Measurements from ENCODE around the gene SLC2A4.
A peak's percentile ranks its signal among the peaks of the same experiment; 100 is the strongest.

The SLC2A4 gene

DNA sequence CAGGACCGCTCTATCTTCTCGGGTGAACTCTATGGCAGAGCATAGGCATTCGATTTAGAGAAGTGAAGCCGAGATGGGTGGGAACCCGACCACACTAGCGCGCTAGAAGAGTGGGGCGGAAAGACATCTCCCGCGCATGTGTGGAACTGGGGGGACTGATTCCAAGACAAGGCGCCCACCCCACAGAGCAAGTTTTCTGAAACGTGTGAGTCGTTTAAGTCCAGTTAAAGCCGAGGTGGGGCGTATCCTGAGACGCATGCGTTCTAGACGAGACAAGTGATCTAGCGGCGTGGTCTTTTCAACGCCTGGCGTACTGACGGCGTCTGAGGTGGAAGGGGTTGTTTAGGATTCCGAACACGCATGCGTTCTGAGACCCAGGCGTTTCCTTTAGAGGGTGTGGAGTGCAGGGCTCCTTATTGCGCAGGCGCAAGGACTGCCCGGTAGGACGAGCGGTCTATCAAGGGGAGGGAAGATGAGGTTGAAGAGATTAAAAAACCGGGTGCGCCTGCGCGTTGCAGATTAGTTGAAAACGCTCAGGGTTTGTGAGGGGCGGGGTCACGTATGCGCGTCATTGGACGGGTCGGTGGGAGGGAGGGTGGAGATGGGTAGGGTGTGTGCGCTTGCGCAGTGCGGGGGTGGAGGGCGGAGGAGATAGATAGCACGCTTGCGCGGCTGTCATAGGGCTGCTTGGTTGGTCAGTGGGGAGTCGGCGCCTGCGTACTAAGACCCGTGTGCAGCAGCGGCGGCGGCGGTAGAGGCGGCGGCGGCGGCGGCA is 25.6 kb downstream of the SLC2A4 start, which contains the start of gene EIF5A:
Gene EIF5A (plus strand): TSS at position 718 of the 775 bp plus-strand sequence. CDS start 2,008 bp downstream, outside the sequence.
- peak; percentile 100 for DNase-seq (ENCODE audit: low read depth in 2 of 2)

DNA sequence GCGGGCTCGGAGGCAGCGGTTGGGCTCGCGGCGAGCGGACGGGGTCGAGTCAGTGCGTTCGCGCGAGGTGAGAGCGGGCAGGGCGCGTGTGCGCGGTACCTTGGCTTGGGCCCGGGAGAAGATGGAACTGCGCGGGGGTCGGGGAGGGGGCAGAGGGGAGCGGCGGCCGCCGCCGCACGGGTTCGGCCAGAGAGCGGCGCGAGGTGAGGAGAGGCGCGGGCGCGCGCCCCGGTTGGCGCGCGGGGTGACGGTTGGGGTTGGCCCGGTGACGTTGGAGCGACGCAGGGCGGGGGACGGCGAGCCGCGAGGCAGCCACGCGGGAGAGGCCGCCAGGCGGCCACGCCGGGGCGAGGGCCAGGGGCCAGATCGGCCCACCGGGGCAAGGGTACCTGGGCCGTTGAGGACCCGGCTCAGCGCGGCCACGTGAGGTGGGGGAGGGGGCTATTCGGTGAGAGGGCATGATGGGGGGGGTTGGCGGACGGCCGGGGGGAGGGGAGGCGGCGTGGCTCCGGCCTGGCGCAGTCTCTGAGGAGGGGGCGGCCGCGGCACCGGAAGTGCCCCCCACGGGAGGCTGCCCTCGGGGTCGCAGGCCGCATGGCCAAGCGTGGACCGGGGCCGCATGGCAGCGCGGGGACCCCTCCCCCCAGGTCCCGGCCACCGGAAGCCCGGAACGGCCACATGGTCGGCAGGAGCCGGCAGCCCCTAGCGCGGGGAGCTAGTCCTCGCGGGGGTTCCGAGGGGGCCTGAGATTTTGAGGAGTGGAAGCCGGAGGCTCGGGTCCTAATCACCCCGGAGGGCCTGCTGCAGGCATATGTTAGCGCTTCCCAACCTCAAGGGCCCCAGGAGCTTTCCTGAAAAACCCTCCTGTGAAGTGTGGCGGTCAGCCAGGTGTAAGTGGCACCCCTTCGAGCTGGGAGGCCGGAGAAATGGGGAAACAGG is 26.4 kb downstream of the SLC2A4 start:
- DNase-seq (ENCODE audit: low read depth in 2 of 2) = peak in 1 of 2 donors; percentile 17

- DNase-seq (ENCODE audit: low read depth in 2 of 2) = peak; percentile 66 to 67
Observed at GRCh38 chr17:7308625-7309433, 27.3 kb downstream of the SLC2A4 start.

- DNase-seq (ENCODE audit: low read depth in 2 of 2) = no peak
Observed at GRCh38 chr17:7309628-7310027, 28.1 kb downstream of the SLC2A4 start.

DNA sequence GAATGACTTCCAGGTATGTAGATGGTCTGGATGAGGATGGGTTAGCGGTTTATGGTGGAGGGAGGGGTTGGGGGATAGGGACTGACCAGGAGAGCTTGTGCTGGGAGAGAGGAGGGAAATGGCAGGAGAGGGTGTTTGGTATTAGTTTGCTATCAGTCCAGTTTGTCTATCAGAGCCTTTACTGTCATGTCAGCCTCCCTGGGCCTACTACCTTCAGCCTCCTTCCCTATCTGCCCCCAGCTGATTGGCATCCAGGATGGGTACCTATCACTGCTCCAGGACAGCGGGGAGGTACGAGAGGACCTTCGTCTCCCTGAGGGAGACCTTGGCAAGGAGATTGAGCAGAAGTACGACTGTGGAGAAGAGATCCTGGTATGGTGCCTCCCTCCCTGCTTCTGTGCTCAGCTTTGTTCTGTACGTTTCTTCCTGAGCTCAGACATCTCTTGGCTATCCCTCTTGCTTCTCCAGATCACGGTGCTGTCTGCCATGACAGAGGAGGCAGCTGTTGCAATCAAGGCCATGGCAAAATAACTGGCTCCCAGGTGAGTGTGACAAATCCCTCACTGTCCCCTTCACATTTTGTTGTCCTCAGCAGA is 29.7 kb downstream of the SLC2A4 start:
- DNase-seq (ENCODE audit: low read depth in 2 of 2) = no peak

DNA sequence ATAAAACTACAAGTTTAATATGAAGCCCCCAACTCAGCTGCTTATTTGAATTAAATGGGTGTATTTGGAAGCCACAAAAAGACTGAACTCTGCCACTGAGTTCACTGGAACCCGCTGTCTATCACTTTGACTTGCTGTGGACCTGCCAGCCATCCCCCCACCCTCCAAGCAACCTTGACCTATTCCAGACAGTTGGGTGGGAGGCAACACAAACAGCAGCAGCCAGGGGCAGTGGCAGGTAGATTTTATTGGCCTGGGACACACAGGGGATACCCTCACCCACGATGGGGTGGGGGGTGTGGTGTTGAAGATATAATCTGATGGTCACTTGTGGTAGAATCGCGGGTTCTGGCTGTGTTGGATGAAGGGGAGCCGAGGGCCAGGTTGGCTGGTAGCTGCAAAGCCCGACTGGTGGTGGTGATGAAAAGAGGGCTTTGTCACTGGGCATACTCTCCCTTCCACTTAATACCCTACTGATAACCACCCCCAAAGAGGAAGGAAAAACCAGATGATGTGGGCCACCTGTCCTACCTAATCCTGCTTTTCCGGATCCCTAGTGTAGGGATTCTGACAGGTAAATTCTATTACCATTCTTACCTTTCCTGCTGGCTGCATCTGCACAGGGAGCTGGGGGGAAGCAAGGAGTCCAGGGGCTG is 31.0 kb downstream of the SLC2A4 start:
- no peak for DNase-seq (ENCODE audit: low read depth in 2 of 2)

DNA sequence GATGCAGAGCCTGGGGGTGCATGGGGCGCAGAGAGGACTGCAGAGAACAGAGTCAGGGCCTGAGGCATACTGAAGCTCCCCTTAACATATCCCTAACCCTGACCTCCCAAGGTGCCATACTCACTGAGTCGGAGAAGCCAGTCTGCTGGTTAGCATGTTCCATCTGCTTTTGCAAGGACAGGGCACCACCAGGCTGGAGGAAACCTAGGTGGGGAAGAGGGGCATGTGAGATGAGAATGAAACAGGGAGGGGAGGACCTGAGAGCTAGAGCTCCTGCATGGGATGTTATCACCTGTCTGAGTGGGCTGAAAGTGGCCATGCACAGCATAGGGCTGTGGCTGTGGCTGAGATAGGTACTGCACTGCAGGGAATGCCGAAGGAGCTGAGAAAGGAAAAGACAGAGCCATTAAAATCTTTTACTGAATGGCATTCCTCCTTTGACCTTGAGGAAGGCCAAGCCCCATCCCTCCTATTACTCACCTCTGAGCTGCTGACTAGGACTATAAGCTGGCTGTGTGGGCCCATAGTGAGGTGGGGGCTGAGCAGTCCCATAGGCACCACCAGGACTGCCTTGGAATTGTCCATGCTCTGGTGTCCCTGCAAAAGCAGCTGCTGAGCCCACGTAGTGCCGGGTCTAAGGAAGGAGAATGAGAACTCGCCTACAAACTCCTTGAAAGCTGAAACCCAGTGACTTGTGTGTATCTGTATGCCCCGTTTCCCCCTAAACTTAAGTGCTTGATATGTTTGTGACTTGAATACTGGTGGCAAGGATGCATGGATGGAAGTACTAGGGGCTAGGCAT is 31.8 kb downstream of the SLC2A4 start:
- DNase-seq (ENCODE audit: low read depth in 2 of 2) = no peak

DNA sequence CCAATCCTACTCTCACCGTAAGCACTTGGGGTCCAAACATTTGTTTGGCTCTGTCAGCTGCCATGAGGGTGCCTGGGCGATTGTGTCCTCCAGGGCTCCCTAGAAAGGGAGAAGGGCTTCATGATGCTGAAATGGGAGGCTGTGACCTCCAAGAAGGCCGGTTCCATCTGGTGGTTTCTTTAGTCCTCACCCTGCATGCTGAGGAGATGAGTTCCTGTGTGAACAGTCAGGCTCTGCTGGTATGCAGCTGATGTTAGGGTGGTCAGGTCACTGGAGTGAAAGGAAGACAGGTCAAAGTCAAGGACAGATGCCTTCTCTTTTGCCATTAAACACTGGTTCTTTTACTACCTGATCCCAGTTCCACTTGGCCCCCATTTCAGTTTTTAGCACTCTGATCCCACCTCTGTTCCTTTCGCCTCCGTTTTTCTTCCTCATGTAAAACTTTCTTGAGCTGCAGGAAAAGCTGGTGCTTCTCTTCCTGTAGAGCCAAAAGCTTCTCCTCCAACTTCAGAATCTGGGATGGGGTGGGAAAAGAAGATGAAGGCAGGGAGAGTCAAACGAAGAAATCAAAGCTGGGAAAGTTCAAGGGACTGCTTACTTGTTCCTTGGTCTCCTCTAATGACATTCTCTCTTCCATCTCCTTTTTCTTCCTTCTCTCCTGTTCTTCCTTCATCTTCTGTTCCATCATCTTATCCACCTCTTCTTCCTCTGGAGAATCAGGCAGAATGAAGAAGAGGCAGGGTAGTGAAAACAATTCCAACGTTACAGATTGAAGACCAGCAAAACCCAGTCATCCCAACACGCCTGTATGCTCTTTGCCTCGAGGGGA is 32.6 kb downstream of the SLC2A4 start:
- no peak for DNase-seq (ENCODE audit: low read depth in 2 of 2)

GRCh38 chr17:7314719-7315569 is 33.4 kb downstream of the SLC2A4 start, which contains the start of gene GPS2:
Gene GPS2, minus strand, starts transcription at chr17:7315360. Its CDS starts 308 bp downstream, at chr17:7315052.
- DNase-seq (ENCODE audit: low read depth in 2 of 2) = peak; percentile 84 to 88

GRCh38 chr17:7315570-7316235 is 34.2 kb downstream of the SLC2A4 start:
- DNase-seq (ENCODE audit: low read depth in 2 of 2) = no peak

GRCh38 chr17:7317161-7317803 is 35.8 kb downstream of the SLC2A4 start:
- DNase-seq (ENCODE audit: low read depth in 2 of 2) = no peak

GRCh38 chr17:7318121-7318860 is 36.8 kb downstream of the SLC2A4 start:
- no peak for DNase-seq (ENCODE audit: low read depth in 2 of 2)

GRCh38 chr17:7321466-7321865 is 39.9 kb downstream of the SLC2A4 start:
- no peak for DNase-seq (ENCODE audit: low read depth in 2 of 2)

DNA sequence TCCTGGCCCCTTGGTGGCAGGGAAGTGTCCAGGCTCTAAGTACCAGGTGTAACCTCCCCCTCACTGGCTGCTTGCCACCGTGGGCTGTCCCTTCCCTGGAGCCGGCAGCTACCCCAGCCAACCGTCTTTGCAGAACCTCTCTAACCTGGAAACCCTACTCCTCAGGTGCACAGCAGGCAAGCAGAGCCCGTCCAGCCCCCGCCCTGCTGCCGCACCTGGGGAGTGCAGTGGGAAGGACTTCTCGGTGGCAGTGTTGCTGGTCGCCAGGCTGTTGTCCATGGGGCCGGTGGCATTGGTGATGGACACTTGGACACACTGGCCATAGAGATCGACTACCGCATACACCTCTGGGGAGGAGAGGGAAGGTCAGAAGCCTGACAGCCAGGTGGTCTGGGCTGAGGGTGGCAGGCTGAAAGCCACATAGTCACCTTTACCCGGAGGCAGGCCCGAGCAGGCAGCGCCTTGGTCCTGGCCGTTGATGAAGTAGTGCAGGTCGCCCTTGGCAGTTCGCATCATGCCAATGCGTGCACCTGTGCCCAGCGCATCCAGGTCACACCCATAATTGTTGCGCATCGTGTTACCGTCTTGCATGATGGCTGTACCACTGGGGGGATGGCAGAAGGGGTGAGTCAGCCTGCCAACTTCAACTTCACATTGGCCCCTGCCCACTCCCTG is 41.1 kb downstream of the SLC2A4 start:
- DNase-seq (ENCODE audit: low read depth in 2 of 2) = no peak

GRCh38 chr17:7323731-7324437 is 42.4 kb downstream of the SLC2A4 start:
- DNase-seq (ENCODE audit: low read depth in 2 of 2) = peak; percentile 44 to 47
